ENCODE measurements around the gene RABGAP1. TPM values are rescaled to one million over a fixed set of nuclear protein-coding genes. Genes with fewer than 3 reads are reported as not detected.

The RABGAP1 gene
- total RNA-seq, 2 donors from 2014 or later = 41.9 to 49.7 TPM

- no peaks in the 10 kb centered on the region for H3K27me3 ChIP-seq (ENCODE audit: control insufficient read depth, insufficient read depth, low read length, poor library complexity, severe bottlenecking)
- no peak overlapping the region for H3K9ac ChIP-seq (ENCODE audit: extremely low read depth, low read length, poor library complexity, severe bottlenecking)
- peaks cover 37% of the 10 kb centered on the region for H3K36me3 ChIP-seq (ENCODE audit: control insufficient read depth, insufficient read depth, low read length)
- Mint-ChIP-seq H3K4me3 (no peak overlapping the region), H3K4me1 (no peaks in the 10 kb centered on the region), H3K27me3 (ENCODE audit: insufficient read depth) (no peaks in the 10 kb centered on the region), H3K9me3 (no peaks in the 10 kb centered on the region), H3K36me3 (ENCODE audit: low read depth) (peaks cover 15% of the 10 kb centered on the region), H3K27ac (no peak overlapping the region)
- no peak for DNase-seq
- H3K9me3 ChIP-seq (ENCODE audit: control insufficient read depth, low read length) = no peaks in the 10 kb centered on the region
- H3K4me1 ChIP-seq (ENCODE audit: control insufficient read depth, insufficient read depth, low read length) = no peaks in the 10 kb centered on the region
- no peak overlapping the region for H3K4me3 ChIP-seq (ENCODE audit: low read length)
- no peak overlapping the region for H3K27ac ChIP-seq (ENCODE audit: low read depth, low read length)
- WGBS, 2 experiments (ENCODE audit: insufficient coverage in 1 of 2, insufficient read length in 1 of 2) = 94 to 96% methylated on average over 2 to 3 of the region's 3 CpGs
- no peak for TF ChIP-seq CTCF (conservative IDR thresholded peaks at IDR 0.05)
Measured at GRCh38 chr9:123127512-123128075, 186.8 kb downstream of the RABGAP1 start.

- Histone ChIP-seq H3K36me3 (ENCODE audit: control insufficient read depth, insufficient read depth, low read length) (peaks cover 41% of the 10 kb centered on the region), H3K27ac (ENCODE audit: low read depth, low read length) (no peak overlapping the region), H3K9ac (ENCODE audit: extremely low read depth, low read length, poor library complexity, severe bottlenecking) (no peak overlapping the region), H3K4me3 (ENCODE audit: low read length) (no peak overlapping the region), H3K27me3 (ENCODE audit: control insufficient read depth, insufficient read depth, low read length, poor library complexity, severe bottlenecking) (no peaks in the 10 kb centered on the region), H3K9me3 (ENCODE audit: control insufficient read depth, low read length) (no peaks in the 10 kb centered on the region), H3K4me1 (ENCODE audit: control insufficient read depth, insufficient read depth, low read length) (no peaks in the 10 kb centered on the region)
- no peak overlapping the region for H3K4me3 Mint-ChIP-seq
- WGBS, 2 experiments (ENCODE audit: insufficient coverage in 1 of 2, insufficient read length in 1 of 2) = 100% methylated on average over 1 of the region's 4 CpGs
- H3K4me1 Mint-ChIP-seq = no peaks in the 10 kb centered on the region
- TF ChIP-seq CTCF (conservative IDR thresholded peaks at IDR 0.05) = no peak
- no peak for DNase-seq
- H3K36me3 Mint-ChIP-seq (ENCODE audit: low read depth) = peaks cover 15% of the 10 kb centered on the region
- H3K9me3 Mint-ChIP-seq = no peaks in the 10 kb centered on the region
- H3K27ac Mint-ChIP-seq = no peak overlapping the region
- no peaks in the 10 kb centered on the region for H3K27me3 Mint-ChIP-seq (ENCODE audit: insufficient read depth)
Measured at GRCh38 chr9:123128591-123128990, 187.8 kb downstream of the RABGAP1 start.

GRCh38 chr9:123129423-123129822 is 188.6 kb downstream of the RABGAP1 start:
- TF ChIP-seq CTCF (conservative IDR thresholded peaks at IDR 0.05) = no peak
- Mint-ChIP-seq H3K36me3 (ENCODE audit: low read depth) (peaks cover 20% of the 10 kb centered on the region), H3K9me3 (no peaks in the 10 kb centered on the region), H3K4me3 (no peak overlapping the region), H3K27me3 (ENCODE audit: insufficient read depth) (no peaks in the 10 kb centered on the region), H3K27ac (no peak overlapping the region), H3K4me1 (no peaks in the 10 kb centered on the region)
- H3K9ac ChIP-seq (ENCODE audit: extremely low read depth, low read length, poor library complexity, severe bottlenecking) = no peak overlapping the region
- H3K4me1 ChIP-seq (ENCODE audit: control insufficient read depth, insufficient read depth, low read length) = no peaks in the 10 kb centered on the region
- H3K27ac ChIP-seq (ENCODE audit: low read depth, low read length) = no peak overlapping the region
- no peaks in the 10 kb centered on the region for H3K27me3 ChIP-seq (ENCODE audit: control insufficient read depth, insufficient read depth, low read length, poor library complexity, severe bottlenecking)
- WGBS, 2 experiments (ENCODE audit: insufficient coverage in 1 of 2, insufficient read length in 1 of 2) = 95 to 100% methylated on average over 1 of the region's 1 CpG
- DNase-seq = no peak
- no peak overlapping the region for H3K4me3 ChIP-seq (ENCODE audit: low read length)
- H3K36me3 ChIP-seq (ENCODE audit: control insufficient read depth, insufficient read depth, low read length) = peaks cover 41% of the 10 kb centered on the region
- H3K9me3 ChIP-seq (ENCODE audit: control insufficient read depth, low read length) = no peaks in the 10 kb centered on the region
